ENCODE measurements around the gene TIAM1. TPM values are rescaled to one million over a fixed set of nuclear protein-coding genes. Genes with fewer than 3 reads are reported as not detected.

TIAM1 gene
- total and polyA plus RNA-seq, 9 donors, result 8.7 to 21.3 (median 12.4) TPM

- peaks cover 2% of the 10 kb centered on the region for H3K4me1 ChIP-seq (ENCODE audit: control insufficient read depth, insufficient read depth, low read length)
- H3K27me3 ChIP-seq (ENCODE audit: control insufficient read depth, insufficient read depth, low read length), result no peaks in the 10 kb centered on the region
- 57% methylated on average over 6 of the region's 7 CpGs for WGBS (ENCODE audit: insufficient coverage)
- H3K36me3 ChIP-seq (ENCODE audit: control insufficient read depth, insufficient read depth, low read length), result no peaks in the 10 kb centered on the region
- H3K4me3 ChIP-seq (ENCODE audit: low read length), result no peak overlapping the region
- peak; percentile 74 for DNase-seq
- H3K27ac ChIP-seq (ENCODE audit: low read length), result no peak overlapping the region
- H3K9me3 ChIP-seq (replicated peaks; ENCODE audit: control insufficient read depth, low read depth, low read length), result no peaks in the 10 kb centered on the region
These were observed 33.3 kb downstream of the TIAM1 start for GRCh38 chr21:31310750-31311149.

DNA sequence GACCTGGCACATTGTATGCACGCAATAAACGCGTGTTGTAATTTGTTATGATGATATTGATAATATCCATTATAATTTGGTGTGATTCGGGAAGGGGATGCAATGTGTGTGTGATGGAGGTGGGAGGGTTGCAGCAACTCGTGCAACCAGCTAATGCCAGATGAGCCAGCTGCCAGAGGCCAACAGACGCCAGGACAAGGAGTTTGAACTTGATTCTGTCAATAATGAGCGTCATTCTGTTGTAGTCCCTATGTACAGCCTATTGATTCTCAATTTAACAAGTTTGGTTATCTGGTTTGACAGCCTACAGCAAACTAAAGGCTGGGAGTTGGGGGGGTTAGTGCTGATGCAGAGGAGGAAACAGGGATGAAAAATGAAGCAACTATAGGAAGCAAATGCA, 35.5 kb downstream of the TIAM1 start:
- H3K36me3 ChIP-seq (ENCODE audit: control insufficient read depth, insufficient read depth, low read length), result no peaks in the 10 kb centered on the region
- DNase-seq, result no peak
- 89% methylated on average over 2 of the region's 7 CpGs for WGBS (ENCODE audit: insufficient coverage)
- no peak overlapping the region for H3K27ac ChIP-seq (ENCODE audit: low read length)
- no peaks in the 10 kb centered on the region for H3K27me3 ChIP-seq (ENCODE audit: control insufficient read depth, insufficient read depth, low read length)
- H3K9me3 ChIP-seq (replicated peaks; ENCODE audit: control insufficient read depth, low read depth, low read length), result no peaks in the 10 kb centered on the region
- peaks cover 2% of the 10 kb centered on the region for H3K4me1 ChIP-seq (ENCODE audit: control insufficient read depth, insufficient read depth, low read length)
- no peak overlapping the region for H3K4me3 ChIP-seq (ENCODE audit: low read length)

- 73% methylated on average over 2 of the region's 4 CpGs for WGBS (ENCODE audit: insufficient coverage)
- DNase-seq, result no peak
- no peak overlapping the region for H3K4me3 ChIP-seq (ENCODE audit: low read length)
- no peaks in the 10 kb centered on the region for H3K27me3 ChIP-seq (ENCODE audit: control insufficient read depth, insufficient read depth, low read length)
- H3K36me3 ChIP-seq (ENCODE audit: control insufficient read depth, insufficient read depth, low read length), result no peaks in the 10 kb centered on the region
- no peak overlapping the region for H3K27ac ChIP-seq (ENCODE audit: low read length)
- H3K4me1 ChIP-seq (ENCODE audit: control insufficient read depth, insufficient read depth, low read length), result peaks cover 2% of the 10 kb centered on the region
- no peaks in the 10 kb centered on the region for H3K9me3 ChIP-seq (replicated peaks; ENCODE audit: control insufficient read depth, low read depth, low read length)
These were observed 38.2 kb downstream of the TIAM1 start for GRCh38 chr21:31305888-31306287.

- H3K4me1 ChIP-seq (ENCODE audit: control insufficient read depth, insufficient read depth, low read length), result no peaks in the 10 kb centered on the region
- no peaks in the 10 kb centered on the region for H3K9me3 ChIP-seq (replicated peaks; ENCODE audit: control insufficient read depth, low read depth, low read length)
- no peak for DNase-seq
- 95% methylated on average over 11 of the region's 15 CpGs for WGBS (ENCODE audit: insufficient coverage)
- no peak overlapping the region for H3K4me3 ChIP-seq (ENCODE audit: low read length)
- H3K27ac ChIP-seq (ENCODE audit: low read length), result no peak overlapping the region
- no peaks in the 10 kb centered on the region for H3K36me3 ChIP-seq (ENCODE audit: control insufficient read depth, insufficient read depth, low read length)
- no peaks in the 10 kb centered on the region for H3K27me3 ChIP-seq (ENCODE audit: control insufficient read depth, insufficient read depth, low read length)
These were observed 44.5 kb downstream of the TIAM1 start for GRCh38 chr21:31299291-31300147.

GRCh38 chr21:31298618-31299269, 45.3 kb downstream of the TIAM1 start:
- no peak for DNase-seq
- Histone ChIP-seq H3K4me3 (ENCODE audit: low read length) (no peak overlapping the region), H3K27ac (ENCODE audit: low read length) (no peak overlapping the region), H3K9me3 (replicated peaks; ENCODE audit: control insufficient read depth, low read depth, low read length) (no peaks in the 10 kb centered on the region), H3K4me1 (ENCODE audit: control insufficient read depth, insufficient read depth, low read length) (no peaks in the 10 kb centered on the region), H3K36me3 (ENCODE audit: control insufficient read depth, insufficient read depth, low read length) (no peaks in the 10 kb centered on the region), H3K27me3 (ENCODE audit: control insufficient read depth, insufficient read depth, low read length) (no peaks in the 10 kb centered on the region)
- no CpG with 5 or more reads among the region's 6 CpGs for WGBS (ENCODE audit: insufficient coverage)

DNA sequence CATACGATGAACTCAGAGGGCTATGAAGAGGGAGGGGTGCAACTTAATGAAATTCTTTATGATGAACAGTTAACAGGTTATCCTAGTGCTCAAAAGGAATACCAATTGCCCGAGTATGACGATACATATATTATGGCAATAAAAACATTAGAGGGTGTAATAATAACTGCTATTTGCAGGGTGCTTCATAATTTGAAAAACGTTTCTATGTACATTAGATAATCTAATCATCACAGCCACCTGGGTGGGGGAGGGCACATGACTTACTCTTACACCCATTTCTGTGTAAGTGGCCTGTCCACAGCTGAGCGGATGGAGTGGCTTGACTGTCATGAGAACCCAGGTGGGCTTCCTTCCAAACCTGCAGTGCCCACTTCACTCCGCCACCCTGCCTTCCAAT, 46.3 kb downstream of the TIAM1 start:
- H3K4me3 ChIP-seq (ENCODE audit: low read length), result no peak overlapping the region
- WGBS (ENCODE audit: insufficient coverage), result 80% methylated on average over 1 of the region's 6 CpGs
- H3K36me3 ChIP-seq (ENCODE audit: control insufficient read depth, insufficient read depth, low read length), result no peaks in the 10 kb centered on the region
- H3K27ac ChIP-seq (ENCODE audit: low read length), result no peak overlapping the region
- H3K27me3 ChIP-seq (ENCODE audit: control insufficient read depth, insufficient read depth, low read length), result no peaks in the 10 kb centered on the region
- no peaks in the 10 kb centered on the region for H3K9me3 ChIP-seq (replicated peaks; ENCODE audit: control insufficient read depth, low read depth, low read length)
- H3K4me1 ChIP-seq (ENCODE audit: control insufficient read depth, insufficient read depth, low read length), result no peaks in the 10 kb centered on the region
- DNase-seq, result no peak

GRCh38 chr21:31295676-31296075, 48.4 kb downstream of the TIAM1 start:
- Histone ChIP-seq H3K4me3 (ENCODE audit: low read length) (no peak overlapping the region), H3K4me1 (ENCODE audit: control insufficient read depth, insufficient read depth, low read length) (no peaks in the 10 kb centered on the region), H3K36me3 (ENCODE audit: control insufficient read depth, insufficient read depth, low read length) (no peaks in the 10 kb centered on the region), H3K27ac (ENCODE audit: low read length) (no peak overlapping the region), H3K27me3 (ENCODE audit: control insufficient read depth, insufficient read depth, low read length) (no peaks in the 10 kb centered on the region), H3K9me3 (replicated peaks; ENCODE audit: control insufficient read depth, low read depth, low read length) (no peaks in the 10 kb centered on the region)
- no peak for DNase-seq
- 93% methylated on average over 11 of the region's 11 CpGs for WGBS (ENCODE audit: insufficient coverage)

DNA sequence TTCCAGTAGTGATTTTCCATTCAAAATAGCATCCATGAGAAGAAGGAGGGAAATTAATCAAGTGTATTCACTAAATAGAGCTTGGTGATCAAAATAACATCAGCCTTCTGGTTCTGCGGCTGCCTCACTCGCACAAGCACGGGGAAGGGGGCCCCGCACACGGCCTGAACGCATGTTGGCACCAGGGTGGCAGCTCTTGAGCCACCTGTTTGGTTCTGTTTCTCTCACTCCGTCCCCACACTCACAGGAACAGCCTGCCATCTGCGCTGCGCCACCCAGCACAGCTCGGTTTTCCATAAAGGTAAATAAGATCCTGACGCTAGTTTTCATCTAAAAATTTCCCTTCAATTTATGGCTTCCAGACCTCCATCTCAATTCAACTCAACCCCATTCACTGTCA, 49.4 kb downstream of the TIAM1 start:
- no peaks in the 10 kb centered on the region for H3K36me3 ChIP-seq (ENCODE audit: control insufficient read depth, insufficient read depth, low read length)
- no peaks in the 10 kb centered on the region for H3K27me3 ChIP-seq (ENCODE audit: control insufficient read depth, insufficient read depth, low read length)
- DNase-seq, result no peak
- WGBS (ENCODE audit: insufficient coverage), result 90% methylated on average over 11 of the region's 11 CpGs
- H3K4me3 ChIP-seq (ENCODE audit: low read length), result no peak overlapping the region
- no peaks in the 10 kb centered on the region for H3K9me3 ChIP-seq (replicated peaks; ENCODE audit: control insufficient read depth, low read depth, low read length)
- H3K27ac ChIP-seq (ENCODE audit: low read length), result no peak overlapping the region
- H3K4me1 ChIP-seq (ENCODE audit: control insufficient read depth, insufficient read depth, low read length), result no peaks in the 10 kb centered on the region

DNA sequence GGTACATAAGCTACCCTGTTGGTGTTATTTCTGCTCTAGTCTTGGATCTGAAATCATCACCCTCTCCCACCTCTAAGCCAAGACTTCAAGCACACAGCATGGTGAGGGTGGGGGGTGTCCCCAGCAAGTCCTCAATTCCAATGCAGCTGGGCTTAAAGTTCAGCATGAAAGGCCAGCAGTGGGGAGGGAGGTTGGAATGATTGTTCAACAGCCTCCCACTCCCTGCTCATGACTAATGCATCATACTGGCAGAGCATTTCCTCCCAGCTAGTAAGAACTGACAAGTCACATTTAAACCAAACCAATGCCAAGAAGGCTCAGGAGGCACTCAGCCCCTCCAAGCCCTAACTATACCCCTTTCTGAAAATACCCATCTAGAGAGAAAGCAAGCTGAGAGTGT, 50.1 kb downstream of the TIAM1 start:
- no peaks in the 10 kb centered on the region for H3K36me3 ChIP-seq (ENCODE audit: control insufficient read depth, insufficient read depth, low read length)
- no peaks in the 10 kb centered on the region for H3K4me1 ChIP-seq (ENCODE audit: control insufficient read depth, insufficient read depth, low read length)
- H3K4me3 ChIP-seq (ENCODE audit: low read length), result no peak overlapping the region
- H3K9me3 ChIP-seq (replicated peaks; ENCODE audit: control insufficient read depth, low read depth, low read length), result no peaks in the 10 kb centered on the region
- DNase-seq, result no peak
- H3K27ac ChIP-seq (ENCODE audit: low read length), result no peak overlapping the region
- H3K27me3 ChIP-seq (ENCODE audit: control insufficient read depth, insufficient read depth, low read length), result no peaks in the 10 kb centered on the region

DNA sequence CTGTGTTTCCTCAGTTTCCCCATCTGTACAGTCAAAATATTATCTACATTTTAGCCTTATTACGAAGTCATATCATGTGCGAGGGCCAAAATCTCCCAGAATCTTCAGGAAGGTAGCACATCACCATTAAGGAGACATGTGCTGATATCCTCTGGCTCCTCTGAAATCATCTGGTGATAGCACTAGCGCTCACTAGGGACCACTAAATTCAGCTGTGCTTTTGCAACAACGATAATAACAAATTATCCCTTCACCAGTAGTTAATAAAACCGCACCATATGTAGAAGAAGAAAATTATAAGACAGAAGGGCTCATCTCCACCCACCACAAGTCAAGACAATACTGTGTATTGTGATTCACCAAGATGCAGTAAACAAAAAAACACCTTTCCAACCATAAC, 53.3 kb downstream of the TIAM1 start:
- peak; percentile 27 for DNase-seq

More for the DNA sequence above, 53.3 kb downstream of the TIAM1 start:
- Histone ChIP-seq H3K9me3 (replicated peaks; ENCODE audit: control insufficient read depth, low read depth, low read length) (no peaks in the 10 kb centered on the region), H3K36me3 (ENCODE audit: control insufficient read depth, insufficient read depth, low read length) (no peaks in the 10 kb centered on the region), H3K27ac (ENCODE audit: low read length) (no peak overlapping the region), H3K4me1 (ENCODE audit: control insufficient read depth, insufficient read depth, low read length) (no peaks in the 10 kb centered on the region), H3K4me3 (ENCODE audit: low read length) (no peak overlapping the region), H3K27me3 (ENCODE audit: control insufficient read depth, insufficient read depth, low read length) (no peaks in the 10 kb centered on the region)
- 100% methylated on average over 2 of the region's 5 CpGs for WGBS (ENCODE audit: insufficient coverage)

All from muscle of leg (tissue), 11 donors.